Measurements from ENCODE around the gene ZBTB7A. TPM values are rescaled to one million over a fixed set of nuclear protein-coding genes. Genes with fewer than 3 reads are reported as not detected.
A peak's percentile ranks its signal among the peaks of the same experiment; 100 is the strongest.
"Not testable (repeated sequence)": the region's sequence is repeated elsewhere in the genome, so short reads cannot be mapped to it uniquely, and the experiment has no call there.

ZBTB7A gene
- total RNA-seq, 1 donor from 2014 or later: 63.8 TPM

DNA sequence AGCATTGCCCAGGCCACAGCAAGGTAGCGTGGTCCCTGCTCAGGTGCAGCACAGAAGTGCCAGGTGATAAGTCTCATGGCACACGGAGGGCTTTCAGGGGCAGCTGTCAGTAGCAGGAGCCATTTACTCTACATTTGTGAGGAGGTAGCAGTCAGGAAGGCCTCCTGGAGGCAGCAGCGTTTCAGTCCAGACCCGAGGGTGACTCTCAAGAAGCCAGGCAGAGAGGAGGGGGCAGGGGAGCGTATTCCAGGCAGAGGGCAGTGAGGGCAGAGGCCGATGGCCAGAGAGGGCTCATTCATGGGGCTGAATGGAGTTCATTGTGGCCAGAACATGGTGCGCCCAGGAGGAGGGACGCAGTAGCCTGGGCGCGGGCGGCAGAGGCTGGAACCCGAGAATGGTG, 50.2 kb downstream of the ZBTB7A start:
- no peak for DNase-seq (ENCODE audit: low spot score)

DNA sequence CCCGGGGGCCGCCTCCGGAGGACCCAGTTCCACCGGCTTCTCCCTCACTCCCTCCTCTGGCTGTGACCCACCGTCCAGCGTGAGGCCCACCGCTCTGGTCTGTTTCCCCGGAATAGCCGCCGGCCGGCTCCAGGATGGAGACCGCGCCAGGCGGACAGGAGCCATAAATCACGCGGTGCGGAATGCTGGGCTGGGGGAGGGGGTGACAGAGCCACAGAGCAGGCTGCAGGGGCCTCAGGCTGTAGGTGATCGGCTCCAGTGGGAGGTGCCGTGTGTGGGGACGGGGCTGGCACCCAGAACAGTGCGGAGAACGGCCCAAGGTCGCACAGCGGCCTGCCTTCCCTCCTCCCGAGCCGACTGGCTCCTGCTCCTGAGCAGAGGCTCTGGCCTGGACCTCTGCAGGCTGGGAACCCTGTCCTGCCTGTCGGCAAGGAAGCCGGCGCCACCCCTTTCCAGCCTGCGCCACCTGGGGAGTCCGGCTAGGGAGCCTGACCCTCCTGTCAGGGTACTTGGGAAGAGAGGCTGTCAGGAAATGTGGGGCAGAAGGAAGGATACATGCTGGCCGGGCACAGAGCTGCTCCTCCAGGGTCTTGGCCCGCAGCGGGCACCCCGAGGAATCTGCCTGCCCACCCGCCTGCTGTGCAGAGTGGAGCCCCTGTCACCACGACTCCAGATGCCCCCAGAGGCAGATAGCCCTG, 50.8 kb downstream of the ZBTB7A start:
- no peak for DNase-seq (ENCODE audit: low spot score)

- DNase-seq (ENCODE audit: low spot score): no peak
Measured at GRCh38 chr19:4014541-4015491, 51.9 kb downstream of the ZBTB7A start.

DNA sequence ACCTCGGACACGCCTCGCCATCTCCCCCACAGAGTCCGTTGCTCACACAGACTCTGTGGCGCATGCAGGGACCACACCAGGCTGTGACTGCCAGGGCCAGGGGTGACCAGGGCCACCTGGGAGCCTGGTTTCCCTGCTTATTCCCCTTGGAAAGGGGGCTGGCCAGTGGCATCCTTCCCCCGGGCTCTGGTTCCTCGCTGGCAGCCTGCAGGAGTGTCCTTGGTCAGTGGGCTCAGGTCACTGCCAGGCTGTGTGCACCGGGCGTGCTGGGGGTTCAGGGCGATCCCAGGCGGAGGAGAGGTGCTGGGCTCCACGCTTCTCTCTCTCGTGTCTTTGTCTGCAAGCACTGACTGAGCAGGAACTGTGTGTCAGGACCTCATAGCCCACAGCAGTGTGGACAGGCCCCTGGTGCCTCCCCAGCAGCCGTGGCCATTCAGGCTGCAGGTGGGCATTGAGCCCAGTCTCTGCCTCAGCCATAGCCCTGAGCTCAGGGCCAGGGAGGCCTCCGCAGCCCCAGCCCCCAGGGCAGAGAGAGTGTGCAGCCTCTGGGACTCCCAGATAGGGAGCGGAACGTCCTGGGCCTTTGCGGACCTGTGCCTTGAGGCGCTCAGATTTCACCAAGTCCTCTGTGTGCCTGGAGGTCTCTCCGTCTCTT, 52.7 kb downstream of the ZBTB7A start:
- no peak for DNase-seq (ENCODE audit: low spot score)

GRCh38 chr19:4012975-4013634, 53.6 kb downstream of the ZBTB7A start:
- DNase-seq (ENCODE audit: low spot score): no peak

- no peak for DNase-seq (ENCODE audit: low spot score)
Measured at GRCh38 chr19:4012092-4012974, 54.4 kb downstream of the ZBTB7A start.

- DNase-seq (ENCODE audit: low spot score): not testable (repeated sequence)
Measured at GRCh38 chr19:4011430-4011829, 55.3 kb downstream of the ZBTB7A start.

- DNase-seq (ENCODE audit: low spot score): no peak
Measured at GRCh38 chr19:4010808-4011110, 55.9 kb downstream of the ZBTB7A start.

DNA sequence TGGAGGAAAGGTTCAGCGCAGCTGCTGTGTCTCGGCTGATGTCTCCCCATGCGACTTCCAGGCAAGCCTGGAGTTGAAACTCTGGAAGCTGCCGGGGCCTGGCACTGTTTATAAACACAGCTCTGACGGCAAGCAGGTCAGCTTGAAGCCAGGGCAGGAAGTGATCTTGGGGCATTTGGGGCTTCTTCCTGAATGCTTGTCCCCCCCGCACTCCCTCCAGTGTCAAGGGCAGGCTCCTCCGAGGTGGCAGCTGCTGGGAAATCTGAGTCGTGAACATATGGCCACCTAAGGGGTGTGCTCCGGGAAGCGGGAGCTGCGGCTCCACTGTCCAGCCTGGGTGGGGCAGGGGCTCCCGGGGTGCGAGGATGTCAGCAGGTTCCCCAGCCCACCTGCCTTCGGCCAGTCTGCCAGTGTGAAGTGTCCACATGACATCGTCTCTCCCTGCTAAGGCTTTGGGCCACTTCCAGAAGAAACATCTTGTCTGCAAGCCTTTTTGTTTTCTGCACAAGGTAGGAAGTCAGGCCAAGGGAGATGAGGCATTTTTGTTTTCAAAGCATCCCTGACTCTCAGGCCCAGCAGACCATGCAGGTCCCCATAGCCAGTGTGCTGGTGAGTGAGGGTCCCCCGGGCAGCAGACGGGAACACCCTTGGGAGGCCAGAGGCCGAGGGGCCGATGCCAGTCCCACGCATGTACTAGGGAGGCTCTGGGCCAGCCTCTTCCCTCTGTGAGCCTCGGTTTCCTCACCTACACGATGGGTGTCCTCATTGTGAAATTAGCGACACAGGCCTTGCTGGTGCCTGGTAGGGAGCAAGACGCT, 56.5 kb downstream of the ZBTB7A start:
- no peak for DNase-seq (ENCODE audit: low spot score)

DNA sequence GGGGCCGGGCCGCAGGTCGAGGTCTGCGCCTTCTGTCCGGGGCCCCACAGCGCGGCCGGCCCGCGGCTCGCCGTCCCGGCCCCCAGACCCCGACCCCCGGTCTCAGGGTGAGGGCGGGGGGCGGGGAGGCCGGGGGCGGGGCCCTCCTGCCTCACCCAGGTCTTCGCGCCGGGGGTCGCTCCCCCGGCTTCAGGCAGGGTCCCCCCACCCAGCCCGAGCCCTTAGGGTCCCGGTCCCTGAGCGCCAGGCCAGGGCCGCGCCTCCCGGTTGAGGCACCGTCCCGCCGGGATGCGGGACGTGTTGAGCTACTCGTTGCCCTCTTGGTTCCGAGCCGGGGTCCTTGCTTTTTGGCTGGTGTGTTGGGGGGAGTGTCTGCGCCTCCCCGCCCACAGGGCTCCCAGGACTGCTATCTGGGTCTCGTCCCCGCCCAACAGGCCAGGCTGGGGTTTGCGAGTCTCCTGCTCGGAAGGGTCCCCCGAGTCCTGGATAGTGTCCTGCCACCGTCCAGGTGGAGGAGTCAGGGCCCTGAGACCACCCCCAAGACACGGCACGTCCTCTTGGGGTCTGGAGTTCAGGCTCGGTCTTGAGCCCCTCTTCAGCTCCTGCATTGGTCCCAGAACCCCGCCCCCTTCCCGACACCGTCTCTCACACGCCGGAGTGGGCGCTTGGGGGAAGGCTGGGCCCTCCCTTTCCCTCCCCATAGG, 58.7 kb downstream of the ZBTB7A start:
- no peak for DNase-seq (ENCODE audit: low spot score)

GRCh38 chr19:4007021-4007835, 59.5 kb downstream of the ZBTB7A start, which contains the start of gene PIAS4:
PIAS4 (plus strand) TSS chr19:4007736; CDS start chr19:4007761, 25 bp downstream.
- peak; percentile 95 for DNase-seq (ENCODE audit: low spot score)

DNA sequence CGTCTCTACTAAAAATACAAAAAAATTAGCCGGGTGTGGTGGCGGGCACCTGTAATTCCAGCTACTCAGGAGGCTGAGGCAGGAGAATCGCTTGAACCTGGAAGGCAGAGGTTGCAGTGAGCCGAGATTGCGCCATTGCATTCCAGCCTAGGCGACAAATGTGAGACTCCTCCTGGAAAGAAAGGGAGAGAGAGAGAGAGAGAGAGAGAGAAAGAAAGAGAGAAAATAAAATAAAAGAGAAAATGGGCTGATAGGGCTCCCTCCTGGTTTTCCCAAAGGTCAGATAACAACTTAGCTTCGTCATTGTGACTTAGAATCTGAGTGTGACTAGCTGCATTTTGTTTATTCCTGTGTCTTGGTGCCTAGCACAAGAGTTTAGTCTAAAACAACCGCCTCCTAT, 61.3 kb downstream of the ZBTB7A start:
- not testable (repeated sequence) for DNase-seq (ENCODE audit: low spot score)

GRCh38 chr19:4000798-4001197, 65.9 kb downstream of the ZBTB7A start:
- not testable (repeated sequence) for DNase-seq (ENCODE audit: low spot score)

DNA sequence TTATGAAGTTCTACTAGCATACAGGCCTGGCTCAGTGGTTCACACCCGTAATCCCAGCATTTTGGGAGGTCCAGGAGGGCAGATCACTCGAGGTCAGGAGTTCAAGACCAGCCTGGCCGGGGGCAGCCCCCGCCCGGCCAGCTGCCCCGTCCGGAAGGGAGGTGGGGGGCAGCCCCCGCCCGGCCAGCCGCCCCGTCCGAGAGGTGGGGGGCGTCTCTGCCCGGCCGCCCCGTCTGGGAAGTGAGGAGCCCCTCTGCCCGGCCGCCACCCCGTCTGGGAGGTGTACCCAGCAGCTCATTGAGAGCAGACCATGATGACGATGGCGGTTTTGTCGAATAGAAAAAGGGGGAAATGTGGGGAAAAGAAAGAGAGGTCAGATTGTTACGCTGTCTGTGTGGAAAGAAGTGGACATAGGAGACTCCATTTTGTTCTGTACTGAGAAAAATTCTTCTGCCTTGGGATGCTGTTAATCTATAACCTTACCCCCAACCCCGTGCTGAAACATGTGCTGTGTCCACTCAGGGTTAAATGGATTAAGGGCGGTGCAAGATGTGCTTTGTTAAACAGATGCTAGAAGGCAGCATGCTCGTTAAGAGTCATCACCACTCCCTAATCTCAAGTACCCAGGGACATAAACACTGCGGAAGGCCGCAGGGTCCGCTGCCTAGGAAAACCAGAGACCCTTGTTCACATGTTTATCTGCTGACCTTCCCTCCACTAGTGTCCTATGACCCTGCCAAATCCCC, 67.9 kb downstream of the ZBTB7A start:
- DNase-seq (ENCODE audit: low spot score): not testable (repeated sequence)

DNA sequence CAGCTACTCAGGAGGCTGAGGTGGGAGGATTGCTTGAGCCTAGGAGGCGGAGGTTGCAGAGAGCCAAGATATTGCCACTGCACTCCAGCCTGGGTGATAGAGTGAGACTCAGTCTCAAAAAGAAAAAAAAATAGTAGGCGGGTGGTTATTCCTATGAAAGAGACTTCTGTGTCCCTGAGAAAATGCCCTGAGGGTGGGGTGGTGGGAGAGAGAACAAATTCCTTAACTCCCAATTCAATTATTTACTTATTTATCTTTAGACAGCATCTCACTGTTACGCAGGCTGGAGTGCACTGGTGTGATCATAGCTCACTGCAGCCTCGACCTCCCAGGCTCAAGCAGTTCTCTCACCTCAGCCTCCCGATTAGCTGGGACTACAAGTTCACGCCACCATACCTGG, 71.1 kb downstream of the ZBTB7A start:
- DNase-seq (ENCODE audit: low spot score): no peak

Data from ureter (tissue), 1 donor.